ENCODE measurements around the gene BANK1.

GRCh38 chr4:101853691-101854090, 63.2 kb downstream of the BANK1 start:
- TF ChIP-seq CTCF (IDR thresholded peaks at IDR 0.05) (no peak), POLR2AphosphoS5 (IDR thresholded peaks at IDR 0.05) (no peak), POLR2A (IDR thresholded peaks at IDR 0.05) (no peak)
